IPS DF 6.9 (cell line): ENCODE data around the gene TENT5C.

ENCODE experiments used
- DNase-seq: peaks from one replicate; pipeline ENCODE4 v3.0.0-alpha.2; 2013; ENCODE audit warnings: low read depth, low spot score
- H3K27ac ChIP-seq: one replicate; pipeline ENCODE4 v1.5.1; 2013; ENCODE audit warnings: low read length, control low read depth
- H3K27me3 ChIP-seq: 2 replicates; pipeline ENCODE4 v1.6.1; 2013; ENCODE audit warnings: mild to moderate bottlenecking, low read length; ENCODE audit not compliant: control insufficient read depth, insufficient read depth
- H3K36me3 ChIP-seq: 2 replicates; pipeline ENCODE4 v1.6.1; 2013; ENCODE audit warnings: low read length; ENCODE audit not compliant: control insufficient read depth, insufficient read depth
- H3K4me1 ChIP-seq: 2 replicates; pipeline ENCODE4 v1.6.1; 2013; ENCODE audit warnings: low read length; ENCODE audit not compliant: control insufficient read depth, insufficient read depth
- H3K4me3 ChIP-seq: 2 replicates; pipeline ENCODE4 v1.5.1; 2013; ENCODE audit warnings: mild to moderate bottlenecking, low read length
- H3K9me3 ChIP-seq: 2 replicates; pipeline ENCODE4 v1.6.1; 2013; ENCODE audit warnings: low read length, inconsistent platforms; ENCODE audit not compliant: control insufficient read depth, insufficient read depth
- WGBS: extraction: QIAGEN DNeasy Blood & Tissue Kit; methylation state at CpG from one replicate; pipeline ENCODE4 v1.1.7; 2013; ENCODE audit warnings: mixed read lengths, missing lambda C conversion rate; ENCODE audit not compliant: insufficient read length, insufficient coverage; 5-methylcytosine and 5-hydroxymethylcytosine counted together

TENT5C gene

DNA sequence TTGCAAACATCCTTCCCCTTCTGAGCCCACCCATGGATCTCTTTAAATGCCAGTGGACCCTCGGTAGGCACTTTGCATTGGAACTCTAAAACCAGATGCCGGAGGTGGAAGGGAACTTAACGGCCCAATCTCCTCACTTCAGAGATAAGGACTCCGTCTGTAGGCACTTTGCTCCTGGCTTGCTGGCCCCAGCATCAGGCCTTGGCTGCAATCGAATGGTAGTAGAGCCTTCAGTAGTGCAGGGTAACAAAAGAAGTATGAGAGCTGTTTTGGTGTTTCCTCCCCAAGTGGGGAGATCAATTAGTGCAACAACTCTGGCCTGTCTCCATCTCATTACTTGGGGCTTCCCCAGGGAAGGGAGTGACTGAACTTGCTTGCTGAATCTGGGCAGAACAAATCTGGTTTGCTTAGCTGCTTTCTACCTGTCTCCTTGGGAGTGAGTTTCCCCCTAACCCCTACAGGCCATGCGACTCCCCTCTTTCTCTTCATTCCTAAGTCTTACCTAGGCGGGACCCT lies 70.8 kb downstream of the TENT5C start:
- peaks cover 2% of the 10 kb centered on the region for H3K4me1 ChIP-seq
- H3K9me3 ChIP-seq = no peaks in the 10 kb centered on the region
- no peak overlapping the region for H3K4me3 ChIP-seq
- H3K36me3 ChIP-seq = no peaks in the 10 kb centered on the region
- no peak for DNase-seq
- WGBS = no CpG with 5 or more reads among the region's 7 CpGs
- H3K27me3 ChIP-seq = no peaks in the 10 kb centered on the region
- no peak overlapping the region for H3K27ac ChIP-seq
